Measurements from ENCODE around the gene ZFYVE21. TPM values are rescaled to one million over a fixed set of nuclear protein-coding genes. Genes with fewer than 3 reads are reported as not detected.

ZFYVE21 gene
- total and polyA plus RNA-seq, 2 experiments from 2014 or later = 39.4 to 55.2 TPM

GRCh38 chr14:103739466-103739792, 23.8 kb downstream of the ZFYVE21 start:
- no peak overlapping the region for H3K27ac ChIP-seq
- no peaks in the 10 kb centered on the region for H4K20me1 ChIP-seq (ENCODE audit: insufficient read depth, poor library complexity, severe bottlenecking)
- no peaks in the 10 kb centered on the region for H3K9me2 ChIP-seq (replicated peaks; ENCODE audit: insufficient read depth)
- WGBS (ENCODE audit: low lambda C conversion rate, missing lambda C conversion rate) = over 99% methylated on average over 6 of the region's 6 CpGs
- H3K27me3 ChIP-seq = no peaks in the 10 kb centered on the region
- no peak overlapping the region for H3K4me2 ChIP-seq
- no peaks in the 10 kb centered on the region for H3K4me1 ChIP-seq (ENCODE audit: insufficient read depth)
- no peak for TF ChIP-seq EZH2phosphoT487 (IDR thresholded peaks at IDR 0.05; ENCODE audit: low read depth, severe bottlenecking, unreplicated experiment)
- no peak for TF ChIP-seq EZH2 (IDR thresholded peaks at IDR 0.05; ENCODE audit: borderline replicate concordance)
- TF ChIP-seq CTCF (IDR thresholded peaks at IDR 0.05; ENCODE audit: poor library complexity) = no peak
- H3K4me3 ChIP-seq = no peak overlapping the region
- H3K79me2 ChIP-seq = no peaks in the 10 kb centered on the region
- H3K9me3 ChIP-seq (ENCODE audit: low read depth) = no peaks in the 10 kb centered on the region
- H2AFZ ChIP-seq = no peak overlapping the region
- H3K36me3 ChIP-seq (replicated peaks; ENCODE audit: insufficient read depth, low read depth) = no peaks in the 10 kb centered on the region
- no peak for DNase-seq (ENCODE audit: low spot score)

- DNase-seq (ENCODE audit: low spot score) = no peak
- Histone ChIP-seq H3K4me1 (ENCODE audit: insufficient read depth) (no peaks in the 10 kb centered on the region), H3K4me2 (no peak overlapping the region), H3K9me2 (replicated peaks; ENCODE audit: insufficient read depth) (no peaks in the 10 kb centered on the region), H3K27me3 (no peaks in the 10 kb centered on the region), H3K79me2 (no peaks in the 10 kb centered on the region), H3K36me3 (replicated peaks; ENCODE audit: insufficient read depth, low read depth) (no peaks in the 10 kb centered on the region), H3K9me3 (ENCODE audit: low read depth) (no peaks in the 10 kb centered on the region), H3K27ac (no peak overlapping the region), H3K4me3 (no peak overlapping the region), H2AFZ (no peak overlapping the region), H4K20me1 (ENCODE audit: insufficient read depth, poor library complexity, severe bottlenecking) (no peaks in the 10 kb centered on the region)
- TF ChIP-seq EZH2phosphoT487 (IDR thresholded peaks at IDR 0.05; ENCODE audit: low read depth, severe bottlenecking, unreplicated experiment) (no peak), EZH2 (IDR thresholded peaks at IDR 0.05; ENCODE audit: borderline replicate concordance) (no peak), CTCF (IDR thresholded peaks at IDR 0.05; ENCODE audit: poor library complexity) (no peak)
- 97% methylated on average over 30 of the region's 30 CpGs for WGBS (ENCODE audit: low lambda C conversion rate, missing lambda C conversion rate)
Observed at GRCh38 chr14:103739793-103740501, 24.3 kb downstream of the ZFYVE21 start.

GRCh38 chr14:103740991-103741689, 25.5 kb downstream of the ZFYVE21 start:
- no peaks in the 10 kb centered on the region for H4K20me1 ChIP-seq (ENCODE audit: insufficient read depth, poor library complexity, severe bottlenecking)
- no peaks in the 10 kb centered on the region for H3K9me2 ChIP-seq (replicated peaks; ENCODE audit: insufficient read depth)
- no peak overlapping the region for H2AFZ ChIP-seq
- no peak for DNase-seq (ENCODE audit: low spot score)
- H3K27me3 ChIP-seq = no peaks in the 10 kb centered on the region
- no peak overlapping the region for H3K27ac ChIP-seq
- TF ChIP-seq EZH2phosphoT487 (IDR thresholded peaks at IDR 0.05; ENCODE audit: low read depth, severe bottlenecking, unreplicated experiment) (no peak), CTCF (IDR thresholded peaks at IDR 0.05; ENCODE audit: poor library complexity) (no peak), EZH2 (IDR thresholded peaks at IDR 0.05; ENCODE audit: borderline replicate concordance) (no peak)
- 86% methylated on average over 14 of the region's 14 CpGs for WGBS (ENCODE audit: low lambda C conversion rate, missing lambda C conversion rate)
- H3K4me1 ChIP-seq (ENCODE audit: insufficient read depth) = no peaks in the 10 kb centered on the region
- no peaks in the 10 kb centered on the region for H3K79me2 ChIP-seq
- no peaks in the 10 kb centered on the region for H3K9me3 ChIP-seq (ENCODE audit: low read depth)
- H3K36me3 ChIP-seq (replicated peaks; ENCODE audit: insufficient read depth, low read depth) = no peaks in the 10 kb centered on the region
- H3K4me3 ChIP-seq = no peak overlapping the region
- H3K4me2 ChIP-seq = no peak overlapping the region

Measured in hepatocyte (in vitro differentiated cells).